ENCODE data around the gene CEP57L1. TPM values are rescaled to one million over a fixed set of nuclear protein-coding genes. Genes with fewer than 3 reads are reported as not detected.
"Not testable (repeated sequence)": the region's sequence is repeated elsewhere in the genome, so short reads cannot be mapped to it uniquely, and the experiment has no call there.

CEP57L1 gene
- total and polyA plus RNA-seq, 2 experiments from 2014 or later, result 17.1 to 20.2 TPM

DNA sequence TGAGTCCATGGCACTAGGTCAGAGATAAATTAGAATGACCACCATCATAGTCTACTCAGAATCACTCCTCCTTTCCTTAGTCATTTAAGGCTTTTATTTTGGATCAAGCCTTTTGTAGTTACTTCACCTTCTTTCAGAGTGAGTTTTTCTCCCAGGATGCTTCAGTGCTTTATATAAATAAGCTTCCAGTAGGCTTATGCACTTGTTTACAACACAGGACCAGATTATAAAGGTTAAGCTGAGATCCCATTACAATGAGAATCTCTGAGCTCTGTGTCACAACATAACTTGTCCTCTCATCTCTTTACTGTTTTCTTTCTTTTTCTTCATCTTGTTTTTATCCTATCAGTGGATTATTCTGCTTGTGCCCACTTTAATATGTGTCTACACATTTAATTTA lies 47.9 kb downstream of the CEP57L1 start:
- DNase-seq (ENCODE audit: low spot score) (no peak), ATAC-seq (no peak)
- Histone ChIP-seq H2AFZ (no peak overlapping the region), H3F3A (replicated peaks; ENCODE audit: low read depth) (no peaks in the 10 kb centered on the region), H3K9me2 (ENCODE audit: insufficient read depth) (no peaks in the 10 kb centered on the region), H3K79me2 (replicated peaks; ENCODE audit: insufficient read depth) (no peaks in the 10 kb centered on the region), H4K20me1 (replicated peaks; ENCODE audit: insufficient read depth) (no peaks in the 10 kb centered on the region), H3K36me3 (ENCODE audit: insufficient read depth) (no peaks in the 10 kb centered on the region), H3K4me2 (no peak overlapping the region), H3K4me1 (ENCODE audit: insufficient read depth) (no peaks in the 10 kb centered on the region), H3K27me3 (ENCODE audit: insufficient read depth) (no peaks in the 10 kb centered on the region), H3K4me3 (no peak overlapping the region), H3K27ac (ENCODE audit: low read depth) (no peak overlapping the region)
- Mint-ChIP-seq H3K27me3 (ENCODE audit: insufficient read depth, low read depth, poor library complexity) (no peaks in the 10 kb centered on the region), H3K4me3 (no peak overlapping the region), H3K36me3 (ENCODE audit: low read depth) (peaks cover 14% of the 10 kb centered on the region; the same call in 2 of the 3 replicates), H3K4me1 (no peaks in the 10 kb centered on the region; the same call in 2 of the 3 replicates), H3K27ac (no peak overlapping the region), H3K9me3 (peaks cover 7% of the 10 kb centered on the region)
- TF ChIP-seq NANOG (IDR thresholded peaks at IDR 0.05; ENCODE audit: borderline replicate concordance) (no peak), ZNF114 (CRISPR knock-in tag; IDR thresholded peaks at IDR 0.05) (no peak), EZH2 (IDR thresholded peaks at IDR 0.05; ENCODE audit: low read depth, unreplicated experiment) (no peak), STAT1 (IDR thresholded peaks at IDR 0.05; ENCODE audit: unreplicated experiment) (no peak), ZNF331 (CRISPR knock-in tag; IDR thresholded peaks at IDR 0.05; ENCODE audit: low read depth) (no peak), POLR2AphosphoS5 (IDR thresholded peaks at IDR 0.05; ENCODE audit: low read depth) (no peak), JUNB (IDR thresholded peaks at IDR 0.05; ENCODE audit: unreplicated experiment) (no peak), CREB1 (CRISPR knock-in tag; IDR thresholded peaks at IDR 0.05; ENCODE audit: low read depth) (no peak), EZH2phosphoT487 (IDR thresholded peaks at IDR 0.05; ENCODE audit: unreplicated experiment) (no peak)
- TF ChIP-seq, protein P1, sequence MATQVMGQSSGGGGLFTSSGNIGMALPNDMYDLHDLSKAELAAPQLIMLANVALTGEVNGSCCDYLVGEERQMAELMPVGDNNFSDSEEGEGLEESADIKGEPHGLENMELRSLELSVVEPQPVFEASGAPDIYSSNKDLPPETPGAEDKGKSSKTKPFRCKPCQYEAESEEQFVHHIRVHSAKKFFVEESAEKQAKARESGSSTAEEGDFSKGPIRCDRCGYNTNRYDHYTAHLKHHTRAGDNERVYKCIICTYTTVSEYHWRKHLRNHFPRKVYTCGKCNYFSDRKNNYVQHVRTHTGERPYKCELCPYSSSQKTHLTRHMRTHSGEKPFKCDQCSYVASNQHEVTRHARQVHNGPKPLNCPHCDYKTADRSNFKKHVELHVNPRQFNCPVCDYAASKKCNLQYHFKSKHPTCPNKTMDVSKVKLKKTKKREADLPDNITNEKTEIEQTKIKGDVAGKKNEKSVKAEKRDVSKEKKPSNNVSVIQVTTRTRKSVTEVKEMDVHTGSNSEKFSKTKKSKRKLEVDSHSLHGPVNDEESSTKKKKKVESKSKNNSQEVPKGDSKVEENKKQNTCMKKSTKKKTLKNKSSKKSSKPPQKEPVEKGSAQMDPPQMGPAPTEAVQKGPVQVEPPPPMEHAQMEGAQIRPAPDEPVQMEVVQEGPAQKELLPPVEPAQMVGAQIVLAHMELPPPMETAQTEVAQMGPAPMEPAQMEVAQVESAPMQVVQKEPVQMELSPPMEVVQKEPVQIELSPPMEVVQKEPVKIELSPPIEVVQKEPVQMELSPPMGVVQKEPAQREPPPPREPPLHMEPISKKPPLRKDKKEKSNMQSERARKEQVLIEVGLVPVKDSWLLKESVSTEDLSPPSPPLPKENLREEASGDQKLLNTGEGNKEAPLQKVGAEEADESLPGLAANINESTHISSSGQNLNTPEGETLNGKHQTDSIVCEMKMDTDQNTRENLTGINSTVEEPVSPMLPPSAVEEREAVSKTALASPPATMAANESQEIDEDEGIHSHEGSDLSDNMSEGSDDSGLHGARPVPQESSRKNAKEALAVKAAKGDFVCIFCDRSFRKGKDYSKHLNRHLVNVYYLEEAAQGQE (IDR thresholded peaks at IDR 0.05; ENCODE audit: unreplicated experiment), result no peak
- TF ChIP-seq, protein P2, sequence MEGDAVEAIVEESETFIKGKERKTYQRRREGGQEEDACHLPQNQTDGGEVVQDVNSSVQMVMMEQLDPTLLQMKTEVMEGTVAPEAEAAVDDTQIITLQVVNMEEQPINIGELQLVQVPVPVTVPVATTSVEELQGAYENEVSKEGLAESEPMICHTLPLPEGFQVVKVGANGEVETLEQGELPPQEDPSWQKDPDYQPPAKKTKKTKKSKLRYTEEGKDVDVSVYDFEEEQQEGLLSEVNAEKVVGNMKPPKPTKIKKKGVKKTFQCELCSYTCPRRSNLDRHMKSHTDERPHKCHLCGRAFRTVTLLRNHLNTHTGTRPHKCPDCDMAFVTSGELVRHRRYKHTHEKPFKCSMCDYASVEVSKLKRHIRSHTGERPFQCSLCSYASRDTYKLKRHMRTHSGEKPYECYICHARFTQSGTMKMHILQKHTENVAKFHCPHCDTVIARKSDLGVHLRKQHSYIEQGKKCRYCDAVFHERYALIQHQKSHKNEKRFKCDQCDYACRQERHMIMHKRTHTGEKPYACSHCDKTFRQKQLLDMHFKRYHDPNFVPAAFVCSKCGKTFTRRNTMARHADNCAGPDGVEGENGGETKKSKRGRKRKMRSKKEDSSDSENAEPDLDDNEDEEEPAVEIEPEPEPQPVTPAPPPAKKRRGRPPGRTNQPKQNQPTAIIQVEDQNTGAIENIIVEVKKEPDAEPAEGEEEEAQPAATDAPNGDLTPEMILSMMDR (conservative IDR thresholded peaks at IDR 0.05; ENCODE audit: low read depth in 2 of 2), result no peak
- TF ChIP-seq, protein P3, sequence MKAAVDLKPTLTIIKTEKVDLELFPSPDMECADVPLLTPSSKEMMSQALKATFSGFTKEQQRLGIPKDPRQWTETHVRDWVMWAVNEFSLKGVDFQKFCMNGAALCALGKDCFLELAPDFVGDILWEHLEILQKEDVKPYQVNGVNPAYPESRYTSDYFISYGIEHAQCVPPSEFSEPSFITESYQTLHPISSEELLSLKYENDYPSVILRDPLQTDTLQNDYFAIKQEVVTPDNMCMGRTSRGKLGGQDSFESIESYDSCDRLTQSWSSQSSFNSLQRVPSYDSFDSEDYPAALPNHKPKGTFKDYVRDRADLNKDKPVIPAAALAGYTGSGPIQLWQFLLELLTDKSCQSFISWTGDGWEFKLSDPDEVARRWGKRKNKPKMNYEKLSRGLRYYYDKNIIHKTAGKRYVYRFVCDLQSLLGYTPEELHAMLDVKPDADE (IDR thresholded peaks at IDR 0.05), result no peak

DNA sequence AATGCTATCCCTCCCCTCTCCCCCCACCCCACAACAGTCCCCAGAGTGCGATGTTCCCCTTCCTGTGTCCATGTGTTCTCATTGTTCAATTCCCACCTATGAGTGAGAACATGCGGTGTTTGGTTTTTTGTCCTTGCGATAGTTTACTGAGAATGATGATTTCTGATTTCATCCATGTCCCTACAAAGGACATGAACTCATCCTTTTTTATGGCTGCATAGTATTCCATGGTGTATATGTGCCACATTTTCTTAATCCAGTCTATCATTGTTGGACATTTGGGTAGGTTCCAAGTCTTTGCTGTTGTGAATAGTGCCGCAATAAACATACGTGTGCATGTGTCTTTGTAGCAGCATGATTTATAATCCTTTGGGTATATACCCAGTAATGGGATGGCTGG lies 52.9 kb downstream of the CEP57L1 start:
- H4K20me1 ChIP-seq (replicated peaks; ENCODE audit: insufficient read depth); H3K9me2 ChIP-seq (ENCODE audit: insufficient read depth); H3K4me3 Mint-ChIP-seq; H3K27ac Mint-ChIP-seq; H3K27me3 ChIP-seq (ENCODE audit: insufficient read depth); H3K4me3 ChIP-seq; H3K27me3 Mint-ChIP-seq (ENCODE audit: insufficient read depth, low read depth, poor library complexity); H3K79me2 ChIP-seq (replicated peaks; ENCODE audit: insufficient read depth); H3K4me1 ChIP-seq (ENCODE audit: insufficient read depth); H3K27ac ChIP-seq (ENCODE audit: low read depth); H3K4me2 ChIP-seq; ATAC-seq; H3F3A ChIP-seq (replicated peaks; ENCODE audit: low read depth); DNase-seq (ENCODE audit: low spot score); H2AFZ ChIP-seq; H3K4me1 Mint-ChIP-seq; H3K36me3 ChIP-seq (ENCODE audit: insufficient read depth): not testable (repeated sequence)
- H3K9me3 Mint-ChIP-seq, result peaks cover 11% of the 10 kb centered on the region; the same call in 2 of the 3 replicates
- peaks cover 15% of the 10 kb centered on the region; the same call in 2 of the 3 replicates for H3K36me3 Mint-ChIP-seq (ENCODE audit: low read depth)

DNA sequence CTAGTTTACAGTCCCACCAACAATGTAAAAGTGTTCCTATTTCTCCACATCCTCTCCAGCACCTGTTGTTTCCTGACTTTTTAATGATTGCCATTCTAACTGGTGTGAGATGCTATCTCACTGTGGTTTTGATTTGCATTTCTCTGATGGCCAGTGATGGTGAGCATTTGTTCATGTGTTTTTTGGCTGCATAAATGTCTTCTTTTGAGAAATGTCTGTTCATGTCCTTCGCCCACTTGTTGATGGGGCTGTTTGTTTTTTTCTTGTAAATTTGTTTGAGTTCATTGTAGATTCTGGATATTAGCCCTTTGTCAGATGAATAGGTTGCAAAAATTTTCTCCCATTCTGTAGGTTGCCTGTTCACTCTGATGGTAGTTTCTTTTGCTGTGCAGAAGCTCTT lies 53.4 kb downstream of the CEP57L1 start:
- not testable (repeated sequence) for H3F3A ChIP-seq (replicated peaks; ENCODE audit: low read depth)

More for the DNA sequence above, 53.4 kb downstream of the CEP57L1 start:
- not testable (repeated sequence) for H3K4me1 ChIP-seq (ENCODE audit: insufficient read depth); H3K79me2 ChIP-seq (replicated peaks; ENCODE audit: insufficient read depth); DNase-seq (ENCODE audit: low spot score); ATAC-seq; H3K4me1 Mint-ChIP-seq; H3K27ac Mint-ChIP-seq; H3K27ac ChIP-seq (ENCODE audit: low read depth); H3K4me2 ChIP-seq; H2AFZ ChIP-seq; H3K27me3 Mint-ChIP-seq (ENCODE audit: insufficient read depth, low read depth, poor library complexity); H3K9me2 ChIP-seq (ENCODE audit: insufficient read depth); H3K4me3 Mint-ChIP-seq; H3K27me3 ChIP-seq (ENCODE audit: insufficient read depth); H3K4me3 ChIP-seq; H4K20me1 ChIP-seq (replicated peaks; ENCODE audit: insufficient read depth); H3K36me3 ChIP-seq (ENCODE audit: insufficient read depth)
- Mint-ChIP-seq H3K36me3 (ENCODE audit: low read depth) (peaks cover 15% of the 10 kb centered on the region; the same call in 2 of the 3 replicates), H3K9me3 (peaks cover 11% of the 10 kb centered on the region; the same call in 2 of the 3 replicates)

Data from GM23338 (cell line).